Activated CD8-positive, alpha-beta memory T cell treated with anti-CD3 and anti-CD28 coated beads for 4 hours (primary cell): ENCODE measurements around the gene NUCB1.
"Not testable (repeated sequence)": the region's sequence is repeated elsewhere in the genome, so short reads cannot be mapped to it uniquely, and the experiment has no call there.

ENCODE experiments used
- DNase-seq, 2 donors: peaks; one replicate each; pipeline ENCODE4 v3.0.0-alpha.2; 2020; ENCODE audit warnings: low read depth in 2 of 2

Gene NUCB1

DNA sequence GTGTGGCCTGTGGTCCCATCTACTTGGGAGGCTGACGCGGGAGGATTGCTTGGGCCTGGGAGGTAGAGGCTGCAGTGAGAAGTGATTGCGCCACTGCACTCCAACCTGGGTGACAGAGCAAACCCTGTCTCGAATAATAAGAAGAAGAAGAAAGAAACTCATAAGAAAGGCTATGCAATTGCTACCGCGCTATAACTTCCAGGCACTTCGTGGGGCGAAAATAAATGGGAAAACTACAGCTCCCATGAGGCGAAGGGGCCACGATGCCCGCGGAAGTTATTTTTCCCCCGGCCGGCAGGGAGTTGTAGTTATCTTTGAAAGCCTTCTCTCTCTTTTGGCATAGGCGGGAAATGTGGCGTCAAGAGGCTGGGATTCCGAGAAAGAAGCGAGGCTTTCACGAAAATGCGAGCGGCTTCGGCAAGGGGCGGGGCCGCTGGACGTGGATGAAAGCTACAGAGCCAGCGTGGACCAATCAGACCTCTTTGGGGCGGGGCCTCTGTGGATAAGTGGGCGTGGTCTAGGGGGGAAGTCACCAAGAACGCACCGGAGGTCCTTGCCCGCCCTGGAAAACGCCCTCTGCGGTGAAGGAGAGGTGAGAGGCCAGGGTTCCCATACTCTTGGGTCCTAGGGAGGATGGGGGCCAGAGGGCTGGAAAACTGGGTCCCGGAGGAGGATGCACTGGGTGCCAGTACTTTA lies at the start of gene NUCB1:
Gene NUCB1, plus strand, starts transcription at position 532 of the 696 bp plus-strand sequence. CDS start 485 bp downstream, outside the sequence.
- peak; percentile 98 for DNase-seq

DNA sequence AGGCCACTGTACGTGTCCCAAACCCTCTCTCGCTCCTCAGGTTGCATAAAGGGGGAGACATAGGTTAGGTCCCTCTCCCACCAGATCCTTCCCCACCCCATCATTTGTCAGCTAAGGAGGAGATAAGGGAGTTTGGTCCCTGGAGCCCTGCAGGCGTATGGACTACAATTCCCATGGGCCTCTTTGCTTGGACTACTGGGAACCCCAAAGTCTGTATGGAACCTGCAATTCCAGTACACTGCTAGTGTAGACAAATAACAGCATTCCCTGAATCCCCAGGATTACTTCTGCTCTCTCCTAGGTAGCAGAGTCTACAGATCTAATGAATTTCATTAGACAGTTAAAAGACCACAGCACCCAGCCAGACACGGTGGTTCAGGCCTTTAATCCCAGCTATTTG lies 47.8 kb upstream of the NUCB1 start:
- no peak for DNase-seq

DNA sequence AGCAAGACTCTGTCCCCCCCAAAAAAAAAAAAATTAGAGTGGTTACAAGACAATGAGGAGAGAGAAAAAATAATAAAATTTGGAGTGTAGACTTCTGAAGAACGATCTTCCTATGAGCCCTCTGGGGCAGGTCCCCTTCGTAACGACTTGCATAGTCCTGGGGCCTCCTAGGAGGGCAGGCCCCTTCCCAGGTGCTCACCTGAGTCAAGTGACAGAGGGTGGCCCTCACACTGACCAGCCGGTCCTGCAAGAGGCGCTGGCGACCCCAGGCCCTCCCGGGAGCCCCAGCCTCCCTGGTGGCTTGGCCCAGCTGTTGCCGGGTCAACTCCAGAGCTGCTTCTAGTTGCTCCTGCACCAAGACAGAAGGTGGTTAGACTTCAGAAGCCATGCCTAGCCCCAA lies 46.6 kb upstream of the NUCB1 start:
- DNase-seq: no peak

DNA sequence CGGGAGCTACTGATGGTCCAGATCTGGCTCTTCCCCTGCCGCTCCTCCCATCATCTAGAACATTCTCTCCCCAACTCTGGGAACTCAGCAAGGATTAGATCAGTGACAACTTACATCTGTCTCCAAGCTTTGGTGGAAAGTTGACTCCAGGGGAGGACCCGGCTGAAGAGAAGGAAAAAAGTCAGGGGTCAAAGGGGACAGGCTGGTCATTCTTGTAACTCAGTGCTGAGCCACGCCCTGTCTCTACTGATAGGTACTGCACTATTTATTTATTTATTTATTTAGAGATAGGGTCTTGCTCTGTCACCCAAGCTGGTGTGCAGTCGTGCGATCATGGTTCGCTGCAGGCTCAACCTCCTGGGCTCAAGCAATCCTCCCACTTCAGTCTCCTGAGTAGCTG lies 46.0 kb upstream of the NUCB1 start:
- no peak for DNase-seq

DNA sequence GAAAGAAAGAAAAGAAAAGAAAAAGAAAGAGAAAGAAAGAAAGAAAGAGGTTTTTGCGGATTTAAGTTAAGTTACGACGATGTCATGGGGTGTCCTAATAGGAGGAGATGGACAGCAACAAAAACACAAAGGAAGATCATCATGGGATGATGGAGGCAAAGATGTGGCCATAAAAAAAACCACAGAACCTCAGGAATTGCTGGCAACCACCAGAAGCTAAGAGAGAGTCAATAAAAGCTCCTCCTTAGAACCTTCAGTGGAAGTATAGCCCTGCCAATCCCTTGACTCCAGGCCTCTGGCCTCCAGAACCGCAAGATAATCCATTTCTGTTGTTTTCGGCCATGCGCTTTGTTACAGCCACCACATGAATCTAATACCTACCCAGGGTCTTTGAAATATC lies 43.2 kb upstream of the NUCB1 start:
- no peak for DNase-seq

DNA sequence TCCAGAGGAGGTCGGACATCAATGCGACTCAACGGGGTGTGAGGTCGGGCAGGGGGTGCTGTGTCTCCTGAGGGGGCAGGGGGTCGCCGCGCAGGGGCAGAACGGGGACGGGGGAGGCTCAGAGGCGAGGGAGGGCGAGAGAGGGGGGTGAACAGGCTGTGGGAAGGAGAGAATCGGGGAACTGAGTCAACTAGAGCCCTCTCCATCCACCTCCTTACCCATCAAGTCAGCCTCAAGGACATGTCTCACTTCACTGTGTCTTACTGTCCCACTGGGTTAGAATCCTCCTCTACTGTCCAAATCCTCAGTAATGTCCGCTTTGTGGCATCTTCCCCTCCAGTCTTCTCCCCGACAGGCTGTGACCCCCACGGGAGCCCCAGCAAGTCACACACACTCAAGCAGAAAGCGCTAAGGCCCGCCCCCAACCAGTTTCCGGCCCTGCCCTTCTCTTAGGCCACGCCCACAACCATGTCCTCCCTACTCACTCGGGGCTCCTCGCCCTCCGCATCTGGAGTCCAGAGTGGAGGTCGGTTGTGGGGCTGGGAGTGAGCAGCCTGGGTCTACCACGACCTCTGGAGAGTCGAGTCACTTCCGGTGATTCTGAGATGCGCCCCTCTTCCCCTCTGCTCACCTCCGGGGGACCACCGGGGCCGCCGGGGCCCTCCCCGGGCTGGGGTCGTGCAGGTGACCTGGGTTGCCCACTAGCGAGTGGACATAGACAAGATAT lies 41.0 kb upstream of the NUCB1 start:
- peak; percentile 52 to 73 for DNase-seq

DNA sequence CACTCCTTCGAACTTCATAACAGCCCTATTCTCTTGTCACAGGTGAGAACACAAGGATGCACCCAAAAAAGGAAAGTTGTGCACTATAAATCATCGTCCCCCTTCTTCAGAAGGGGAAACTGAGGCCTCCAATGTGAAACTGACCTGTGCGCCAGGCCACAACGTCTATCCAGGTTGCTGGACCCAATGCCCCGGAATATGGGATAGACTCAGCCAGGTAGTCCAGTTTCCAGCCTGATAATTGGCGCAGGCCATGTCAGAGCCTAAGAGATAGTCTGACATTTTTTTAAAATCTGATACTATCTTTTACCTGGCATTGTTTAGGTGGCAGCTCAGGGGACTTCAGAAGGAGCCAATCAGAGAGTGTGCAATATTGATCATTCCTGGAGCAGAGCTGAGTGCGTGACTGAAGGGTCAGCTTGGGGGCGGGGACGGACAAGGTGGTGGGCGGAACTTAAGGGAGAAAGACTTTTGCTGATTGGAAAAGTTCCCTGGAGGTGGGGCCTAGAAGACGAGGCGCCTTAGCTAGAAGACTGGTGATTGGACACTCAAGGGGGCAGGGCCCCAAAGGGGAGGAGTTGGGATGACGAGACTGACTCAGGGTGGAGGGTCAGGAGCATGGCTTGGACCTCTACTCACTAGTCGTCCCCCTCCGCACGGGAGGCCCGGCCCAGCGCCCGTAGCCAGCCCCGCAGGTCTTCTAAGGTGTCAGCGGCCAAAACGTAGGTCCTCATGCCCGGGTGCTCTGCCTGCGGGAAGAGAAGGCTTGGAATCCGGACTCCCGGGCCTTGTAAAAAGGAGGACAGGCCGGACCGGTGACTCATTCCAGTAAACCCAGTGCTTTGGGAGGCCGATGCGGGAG lies 40.2 kb upstream of the NUCB1 start:
- no peak for DNase-seq

DNA sequence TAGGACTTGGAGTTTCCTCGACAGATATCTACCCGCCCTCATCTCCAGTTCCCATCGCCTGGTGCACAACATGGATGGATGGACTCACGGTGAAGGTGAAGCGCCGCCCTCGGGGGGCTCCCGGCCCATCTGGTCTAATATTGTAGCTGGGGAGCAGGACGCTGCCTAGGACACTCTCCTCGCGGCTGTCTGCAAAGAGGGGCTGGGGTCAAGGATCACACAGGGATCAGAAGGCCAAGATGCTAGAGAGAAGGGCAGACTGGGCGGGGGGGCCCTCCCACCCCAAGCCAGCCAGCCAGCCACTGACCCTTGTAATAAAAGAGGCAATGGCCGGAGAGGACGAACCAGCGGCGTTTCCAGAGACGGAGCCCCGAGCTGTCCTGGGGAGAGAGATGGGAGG lies 38.8 kb upstream of the NUCB1 start:
- no peak for DNase-seq

DNA sequence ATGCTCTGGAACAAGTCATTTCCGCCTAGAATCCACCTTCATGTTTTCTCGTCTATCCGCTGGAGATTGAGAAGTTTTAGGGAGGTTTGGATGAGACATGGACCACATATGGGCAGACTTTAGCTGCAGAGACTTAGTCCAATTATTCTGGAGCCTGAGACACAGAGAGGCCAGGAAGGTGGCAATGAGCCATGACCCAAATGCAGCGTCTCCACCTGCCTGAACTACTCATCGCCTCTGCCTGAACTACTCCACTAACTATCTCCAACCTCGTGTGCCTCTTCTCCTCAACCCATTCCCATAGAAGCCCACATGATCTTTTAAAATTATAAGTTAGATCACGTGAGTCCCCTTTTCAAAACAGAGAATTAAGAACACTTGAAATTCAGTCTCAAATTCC lies 37.3 kb upstream of the NUCB1 start:
- DNase-seq: no peak

DNA sequence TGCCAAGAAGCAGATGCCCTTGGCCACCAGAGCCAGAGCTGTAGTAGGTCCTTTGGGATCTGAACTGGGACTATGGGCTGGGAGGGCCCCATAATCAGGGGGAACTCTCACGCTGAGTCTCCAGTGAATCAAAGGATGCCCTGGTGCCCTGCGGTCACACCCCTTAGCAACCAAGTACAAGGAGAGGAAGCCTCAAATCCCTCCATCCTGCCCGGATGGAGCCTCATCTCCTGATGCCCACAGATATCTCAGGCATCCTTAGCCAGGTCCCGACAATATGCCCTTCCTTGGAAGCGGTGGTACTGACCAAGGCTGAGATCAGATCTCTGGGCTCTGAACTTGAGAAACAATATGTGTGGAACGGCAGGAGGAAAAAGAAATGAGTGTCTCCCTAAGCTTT lies 33.4 kb upstream of the NUCB1 start:
- no peak for DNase-seq

DNA sequence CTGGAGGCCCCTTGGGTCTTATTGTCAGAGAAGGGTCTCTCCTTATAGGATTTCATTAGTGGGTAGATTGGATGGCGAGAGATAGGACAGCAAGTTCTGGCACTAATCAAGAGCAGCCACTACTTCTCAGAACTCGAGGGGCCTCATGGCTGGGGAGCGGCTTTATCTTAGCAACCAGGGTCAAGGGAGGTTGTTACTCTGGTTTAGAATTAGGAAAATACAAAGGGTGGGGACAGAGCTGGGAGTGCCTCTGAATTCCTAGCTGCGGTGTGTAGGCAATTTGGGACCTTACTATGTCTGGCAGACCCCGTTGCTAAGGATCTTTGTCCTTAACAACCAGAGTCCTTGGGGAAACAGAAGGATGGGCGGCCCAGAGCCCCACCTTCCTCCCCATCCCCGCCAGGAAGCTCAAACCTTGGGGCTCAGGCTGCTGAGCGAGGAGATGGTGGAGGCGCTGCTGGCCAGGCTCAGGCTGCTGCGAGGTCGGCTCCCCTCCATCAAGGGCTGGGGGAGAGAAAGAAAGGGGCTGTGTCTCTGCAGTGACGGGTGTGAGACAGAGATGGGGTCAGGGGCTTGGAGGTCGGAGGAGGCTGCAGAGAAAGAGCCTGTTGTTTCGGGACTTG lies 32.9 kb upstream of the NUCB1 start:
- no peak for DNase-seq

DNA sequence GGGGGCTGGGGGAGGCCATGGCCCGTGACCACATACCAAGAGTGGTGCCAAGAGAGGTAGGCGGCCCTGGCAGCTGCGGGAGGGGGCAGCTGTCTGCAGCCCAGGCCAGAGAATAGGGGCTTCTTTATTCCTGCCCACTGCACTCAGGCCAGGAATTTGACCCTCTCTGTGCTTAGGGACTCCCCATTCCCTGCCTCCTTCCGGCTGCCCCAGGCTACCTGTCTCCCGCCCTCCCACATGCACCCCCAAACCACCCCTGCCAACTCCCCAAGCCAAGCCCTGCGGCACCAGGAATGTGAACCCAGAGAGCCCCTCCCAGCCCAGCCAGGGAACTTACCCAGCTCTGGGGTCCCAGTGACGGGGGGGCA lies 32.4 kb upstream of the NUCB1 start:
- no peak for DNase-seq

DNA sequence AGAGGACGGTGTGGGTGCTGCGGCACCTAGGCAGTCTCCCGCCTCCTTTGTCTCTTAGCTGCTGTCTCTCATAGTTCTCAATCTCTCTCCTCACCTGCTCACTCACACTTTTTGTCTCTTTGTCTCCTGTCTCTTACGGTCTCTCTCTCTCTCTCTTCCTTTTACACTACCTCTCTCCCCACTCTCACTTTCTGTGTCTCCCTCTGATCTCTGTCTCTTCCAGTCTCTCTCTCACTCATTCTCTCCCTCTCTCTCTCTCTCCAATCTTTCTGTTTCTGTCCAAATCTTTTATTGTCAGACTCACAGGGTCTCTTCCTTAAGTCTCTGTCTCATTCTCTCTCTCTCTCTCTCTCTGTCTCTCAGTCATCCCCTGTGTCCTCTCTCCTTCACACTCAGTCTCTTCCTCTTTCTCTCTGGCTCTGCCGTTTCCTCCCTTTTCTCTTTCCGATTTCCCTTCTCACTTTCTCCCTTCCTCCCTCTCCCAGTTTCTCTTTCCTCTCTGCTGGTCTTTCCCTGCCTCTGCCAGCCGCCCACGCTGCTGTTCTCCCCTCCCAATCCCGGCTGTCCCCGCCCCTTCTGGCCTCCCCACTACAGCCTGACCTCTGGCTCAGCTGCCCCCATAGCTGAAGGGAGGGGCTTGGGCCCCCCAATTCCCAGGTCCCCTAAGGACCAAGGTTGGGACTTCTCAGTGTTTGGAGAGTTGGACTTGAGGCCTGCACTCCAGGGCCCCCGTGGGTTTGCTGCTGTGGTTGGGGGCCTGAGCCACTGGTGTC lies 31.8 kb upstream of the NUCB1 start, which contains the start of gene PLEKHA4:
Gene PLEKHA4, minus strand, starts transcription at position 504 of the 773 bp plus-strand sequence. CDS start 997 bp downstream, outside the sequence.
- DNase-seq: no peak

DNA sequence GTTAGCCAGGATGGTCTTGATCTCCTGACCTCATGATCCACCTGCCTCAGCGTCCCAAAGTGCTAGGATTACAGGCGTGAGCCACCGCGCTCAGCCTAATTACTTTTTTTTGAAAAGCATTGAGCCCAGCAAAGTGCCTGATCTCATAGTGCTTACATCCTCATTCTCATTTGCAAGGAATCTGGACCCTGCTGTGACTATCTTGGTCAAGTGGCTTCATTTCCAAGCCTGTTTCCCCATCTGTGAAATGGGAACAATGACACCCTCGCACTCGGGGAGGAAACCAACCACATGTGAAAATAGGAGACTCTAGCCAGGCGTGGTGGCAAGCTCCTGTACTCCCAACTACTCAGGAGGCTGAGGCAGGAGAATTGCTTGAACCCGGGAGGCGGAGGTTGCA lies 30.1 kb upstream of the NUCB1 start:
- DNase-seq: no peak

DNA sequence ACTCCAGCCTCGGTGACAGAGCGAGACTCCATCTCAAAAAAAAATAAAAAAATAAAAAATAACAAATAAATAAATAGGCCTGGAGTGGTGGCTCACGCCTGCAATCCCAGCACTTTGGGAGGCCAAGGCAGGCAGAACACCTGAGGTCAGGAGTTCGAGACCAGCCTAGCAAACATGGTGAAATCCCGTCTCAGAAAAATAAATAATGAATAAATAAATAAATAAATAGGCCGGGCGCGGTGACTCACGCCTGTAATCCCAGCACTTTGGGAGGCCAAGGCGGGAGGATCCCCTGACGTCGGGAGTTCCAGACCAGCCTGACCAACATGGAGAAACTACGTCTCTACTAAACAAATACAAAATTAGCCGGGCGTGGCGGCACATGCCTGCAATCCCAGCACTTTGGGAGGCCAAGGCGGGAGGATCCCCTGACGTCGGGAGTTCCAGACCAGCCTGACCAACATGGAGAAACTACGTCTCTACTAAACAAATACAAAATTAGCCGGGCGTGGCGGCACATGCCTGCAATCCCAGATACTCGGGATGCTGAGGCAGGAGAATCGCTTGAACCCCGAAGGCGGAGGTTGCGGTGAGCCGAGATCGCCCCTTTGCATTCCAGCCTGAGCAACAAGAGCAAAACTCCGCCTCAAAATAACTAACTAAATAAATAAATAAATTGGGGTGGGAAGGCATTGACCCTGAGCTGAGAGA lies 28.5 kb upstream of the NUCB1 start:
- DNase-seq: not testable (repeated sequence)

DNA sequence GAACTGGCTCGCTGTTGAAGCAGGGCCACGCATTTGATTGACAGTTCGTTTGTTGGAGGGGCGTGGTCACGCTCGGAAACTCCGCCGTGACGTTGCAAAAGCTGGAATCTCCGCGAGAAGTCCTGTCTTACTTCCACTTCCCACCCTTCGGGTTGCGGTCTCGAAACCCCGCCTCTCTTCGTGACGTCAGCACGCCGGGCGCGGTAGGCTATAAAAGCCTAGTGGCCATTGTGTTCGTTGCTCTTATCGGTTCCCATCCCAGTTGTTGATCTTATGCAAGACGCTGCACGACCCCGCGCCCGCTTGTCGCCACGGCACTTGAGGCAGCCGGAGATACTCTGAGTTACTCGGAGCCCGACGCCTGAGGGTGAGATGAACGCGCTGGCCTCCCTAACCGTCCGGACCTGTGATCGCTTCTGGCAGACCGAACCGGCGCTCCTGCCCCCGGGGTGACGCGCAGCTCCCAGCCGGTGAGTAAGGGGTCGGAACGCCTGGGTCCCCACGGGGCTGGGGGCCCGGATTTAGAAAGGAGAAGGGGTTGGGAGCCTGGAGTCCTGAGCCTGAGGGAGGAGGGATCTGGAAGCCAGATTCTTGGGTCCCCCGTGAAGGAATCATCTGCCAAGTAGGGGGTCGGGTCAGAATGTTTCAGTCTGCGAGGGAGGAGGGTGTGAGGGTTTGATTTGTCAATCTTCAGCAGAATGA lies 27.8 kb upstream of the NUCB1 start, which contains the start of gene PPP1R15A:
Gene PPP1R15A, plus strand, starts transcription at position 240 of the 702 bp plus-strand sequence. CDS start 813 bp downstream, outside the sequence.
- peak; percentile 95 to 99 for DNase-seq

DNA sequence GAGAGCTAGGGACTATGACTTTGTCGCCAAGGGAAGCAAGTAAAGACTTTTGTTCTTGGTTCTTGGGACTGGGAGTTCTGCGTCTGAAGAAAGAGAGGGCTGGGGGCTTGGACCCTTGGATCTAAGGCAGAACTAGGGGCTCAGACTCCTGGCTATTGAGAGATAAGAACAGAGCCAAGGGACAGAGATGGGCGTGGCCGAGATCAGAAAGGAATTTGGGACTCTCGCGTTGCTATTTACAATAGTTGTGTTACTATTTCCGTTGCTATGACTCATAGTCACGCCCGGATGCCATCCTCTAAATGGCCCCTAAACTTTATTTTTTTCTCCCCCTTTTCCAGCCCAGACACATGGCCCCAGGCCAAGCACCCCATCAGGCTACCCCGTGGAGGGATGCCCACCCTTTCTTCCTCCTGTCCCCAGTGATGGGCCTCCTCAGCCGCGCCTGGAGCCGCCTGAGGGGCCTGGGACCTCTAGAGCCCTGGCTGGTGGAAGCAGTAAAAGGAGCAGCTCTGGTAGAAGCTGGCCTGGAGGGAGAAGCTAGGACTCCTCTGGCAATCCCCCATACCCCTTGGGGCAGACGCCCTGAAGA lies 27.1 kb upstream of the NUCB1 start:
- DNase-seq: peak; percentile 51 to 61

DNA sequence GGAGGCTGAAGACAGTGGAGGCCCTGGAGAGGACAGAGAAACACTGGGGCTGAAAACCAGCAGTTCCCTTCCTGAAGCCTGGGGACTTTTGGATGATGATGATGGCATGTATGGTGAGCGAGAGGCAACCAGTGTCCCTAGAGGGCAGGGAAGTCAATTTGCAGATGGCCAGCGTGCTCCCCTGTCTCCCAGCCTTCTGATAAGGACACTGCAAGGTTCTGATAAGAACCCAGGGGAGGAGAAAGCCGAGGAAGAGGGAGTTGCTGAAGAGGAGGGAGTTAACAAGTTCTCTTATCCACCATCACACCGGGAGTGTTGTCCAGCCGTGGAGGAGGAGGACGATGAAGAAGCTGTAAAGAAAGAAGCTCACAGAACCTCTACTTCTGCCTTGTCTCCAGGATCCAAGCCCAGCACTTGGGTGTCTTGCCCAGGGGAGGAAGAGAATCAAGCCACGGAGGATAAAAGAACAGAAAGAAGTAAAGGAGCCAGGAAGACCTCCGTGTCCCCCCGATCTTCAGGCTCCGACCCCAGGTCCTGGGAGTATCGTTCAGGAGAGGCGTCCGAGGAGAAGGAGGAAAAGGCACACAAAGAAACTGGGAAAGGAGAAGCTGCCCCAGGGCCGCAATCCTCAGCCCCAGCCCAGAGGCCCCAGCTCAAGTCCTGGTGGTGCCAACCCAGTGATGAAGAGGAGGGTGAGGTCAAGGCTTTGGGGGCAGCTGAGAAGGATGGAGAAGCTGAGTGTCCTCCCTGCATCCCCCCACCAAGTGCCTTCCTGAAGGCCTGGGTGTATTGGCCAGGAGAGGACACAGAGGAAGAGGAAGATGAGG lies 26.4 kb upstream of the NUCB1 start:
- DNase-seq: no peak
